Kidney tubule cell (primary cell): Measurements from ENCODE around the gene MALSU1.
A peak's percentile ranks its signal among the peaks of the same experiment; 100 is the strongest.

ENCODE experiments used
- DNase-seq: peaks from one replicate; pipeline ENCODE4 v3.0.0-alpha.2; 2018; ENCODE audit warnings: low spot score

The MALSU1 gene

GRCh38 chr7:23298885-23299769 is at the start of gene MALSU1:
Gene MALSU1 (plus strand): TSS chr7:23299339. CDS start chr7:23299353, 14 bp downstream.
- peak; percentile 97 for DNase-seq

- no peak for DNase-seq
Measured at GRCh38 chr7:23249486-23249885, 49.7 kb upstream of the MALSU1 start.

- DNase-seq: no peak
Measured at GRCh38 chr7:23254051-23254681, 45.0 kb upstream of the MALSU1 start.

- DNase-seq: no peak
Measured at GRCh38 chr7:23256731-23257130, 42.4 kb upstream of the MALSU1 start.

- no peak for DNase-seq
Measured at GRCh38 chr7:23260371-23260770, 38.8 kb upstream of the MALSU1 start.

- DNase-seq: peak; percentile 64
Measured at GRCh38 chr7:23261843-23262452, 37.2 kb upstream of the MALSU1 start.

- DNase-seq: no peak
Measured at GRCh38 chr7:23264916-23265458, 34.2 kb upstream of the MALSU1 start.

GRCh38 chr7:23266918-23267317 is 32.2 kb upstream of the MALSU1 start:
- DNase-seq: no peak

- no peak for DNase-seq
Measured at GRCh38 chr7:23267357-23267756, 31.8 kb upstream of the MALSU1 start.

GRCh38 chr7:23268167-23268566 is 31.0 kb upstream of the MALSU1 start:
- DNase-seq: no peak

GRCh38 chr7:23268746-23269145 is 30.4 kb upstream of the MALSU1 start:
- DNase-seq: peak; percentile 11

- DNase-seq: no peak
Measured at GRCh38 chr7:23272275-23272674, 26.9 kb upstream of the MALSU1 start.

- DNase-seq: peak; percentile 92
Measured at GRCh38 chr7:23273141-23273599, 26.0 kb upstream of the MALSU1 start.

- no peak for DNase-seq
Measured at GRCh38 chr7:23275912-23276311, 23.2 kb upstream of the MALSU1 start.

GRCh38 chr7:23276376-23276775 is 22.8 kb upstream of the MALSU1 start:
- no peak for DNase-seq

GRCh38 chr7:23276947-23277346 is 22.2 kb upstream of the MALSU1 start:
- no peak for DNase-seq

GRCh38 chr7:23277359-23277989 is 21.7 kb upstream of the MALSU1 start:
- DNase-seq: peak; percentile 73

GRCh38 chr7:23279819-23280525 is 19.2 kb upstream of the MALSU1 start:
- no peak for DNase-seq

- no peak for DNase-seq
Measured at GRCh38 chr7:23283086-23283485, 16.1 kb upstream of the MALSU1 start.

- no peak for DNase-seq
Measured at GRCh38 chr7:23284871-23285270, 14.3 kb upstream of the MALSU1 start.
